ENCODE results near the gene USP17L27. TPM values are rescaled to one million over a fixed set of nuclear protein-coding genes. Genes with fewer than 3 reads are reported as not detected.
A peak's percentile ranks its signal among the peaks of the same experiment; 100 is the strongest.
"Not testable (repeated sequence)": the region's sequence is repeated elsewhere in the genome, so short reads cannot be mapped to it uniquely, and the experiment has no call there.

USP17L27 gene
- total RNA-seq (not detected), polyA plus RNA-seq (not detected), total RNA-seq (0 reads per million in 6 experiments)

- H3K4me3 Mint-ChIP-seq, DNase-seq, H3K36me3 Mint-ChIP-seq, H3K9me3 Mint-ChIP-seq, H3K4me1 Mint-ChIP-seq, ATAC-seq, H3K27me3 Mint-ChIP-seq, H3K27ac Mint-ChIP-seq, POLR2A ChIA-PET: not testable (repeated sequence)
These were observed at the start of gene USP17L27 for GRCh38 chr4:9343848-9344247. Gene USP17L27, plus strand, starts transcription at chr4:9344148. Its CDS starts 0 bp downstream, at chr4:9344148.

GRCh38 chr4:9324191-9324590 is 19.8 kb upstream of the USP17L27 start:
- DNase-seq, result peak in 4 of 10 donors; percentile 0 to 9 (median 4)
- H3K36me3 Mint-ChIP-seq, ATAC-seq, POLR2A ChIA-PET, H3K4me1 Mint-ChIP-seq, H3K27ac Mint-ChIP-seq, H3K9me3 Mint-ChIP-seq, H3K27me3 Mint-ChIP-seq, H3K4me3 Mint-ChIP-seq: not testable (repeated sequence)

GRCh38 chr4:9324865-9325264 is 19.1 kb upstream of the USP17L27 start, which contains the start of gene USP17L24:
Gene USP17L24, plus strand, starts transcription at chr4:9325165. Its CDS starts 0 bp downstream, at chr4:9325165.
- POLR2A ChIA-PET, H3K27ac Mint-ChIP-seq, H3K4me3 Mint-ChIP-seq, H3K36me3 Mint-ChIP-seq, H3K4me1 Mint-ChIP-seq, ATAC-seq, H3K27me3 Mint-ChIP-seq, H3K9me3 Mint-ChIP-seq, DNase-seq: not testable (repeated sequence)

GRCh38 chr4:9329611-9330010 is 14.3 kb upstream of the USP17L27 start, which contains the start of gene USP17L25:
Gene USP17L25, plus strand, starts transcription at chr4:9329911. Its CDS starts 0 bp downstream, at chr4:9329911.
- H3K4me1 Mint-ChIP-seq, ATAC-seq, H3K27ac Mint-ChIP-seq, H3K36me3 Mint-ChIP-seq, H3K9me3 Mint-ChIP-seq, POLR2A ChIA-PET, DNase-seq, H3K4me3 Mint-ChIP-seq, H3K27me3 Mint-ChIP-seq: not testable (repeated sequence)

GRCh38 chr4:9334358-9334757 is 9.6 kb upstream of the USP17L27 start, which contains the start of gene USP17L26:
Gene USP17L26, plus strand, starts transcription at chr4:9334658. Its CDS starts 0 bp downstream, at chr4:9334658.
- POLR2A ChIA-PET, H3K4me1 Mint-ChIP-seq, DNase-seq, ATAC-seq, H3K27me3 Mint-ChIP-seq, H3K36me3 Mint-ChIP-seq, H3K9me3 Mint-ChIP-seq, H3K4me3 Mint-ChIP-seq, H3K27ac Mint-ChIP-seq: not testable (repeated sequence)

- ATAC-seq, H3K4me1 Mint-ChIP-seq, H3K27ac Mint-ChIP-seq, H3K4me3 Mint-ChIP-seq, H3K9me3 Mint-ChIP-seq, DNase-seq, POLR2A ChIA-PET, H3K27me3 Mint-ChIP-seq, H3K36me3 Mint-ChIP-seq: not testable (repeated sequence)
These were observed 4.8 kb upstream of the USP17L27 start, which contains the start of gene USP17L5 for GRCh38 chr4:9339103-9339502. Gene USP17L5, plus strand, starts transcription at chr4:9339403. Its CDS starts 0 bp downstream, at chr4:9339403.

- H3K27ac Mint-ChIP-seq, H3K4me3 Mint-ChIP-seq, H3K27me3 Mint-ChIP-seq, DNase-seq, H3K9me3 Mint-ChIP-seq, ATAC-seq, H3K36me3 Mint-ChIP-seq, H3K4me1 Mint-ChIP-seq, POLR2A ChIA-PET: not testable (repeated sequence)
These were observed 4.6 kb downstream of the USP17L27 start, which contains the start of gene USP17L28 for GRCh38 chr4:9348593-9348992. Gene USP17L28, plus strand, starts transcription at chr4:9348893. Its CDS starts 0 bp downstream, at chr4:9348893.

- H3K27me3 Mint-ChIP-seq, H3K4me3 Mint-ChIP-seq, H3K27ac Mint-ChIP-seq, POLR2A ChIA-PET, H3K9me3 Mint-ChIP-seq, ATAC-seq, H3K4me1 Mint-ChIP-seq, H3K36me3 Mint-ChIP-seq: not testable (repeated sequence)
- peak in 1 of 10 donors; percentile 4 for DNase-seq
These were observed 6.9 kb downstream of the USP17L27 start for GRCh38 chr4:9350866-9351265.

- H3K9me3 Mint-ChIP-seq, H3K27me3 Mint-ChIP-seq, H3K36me3 Mint-ChIP-seq: not testable (repeated sequence)
These were observed 9.4 kb downstream of the USP17L27 start, which contains the start of gene USP17L29 for GRCh38 chr4:9353338-9353737. Gene USP17L29, plus strand, starts transcription at chr4:9353638. Its CDS starts 0 bp downstream, at chr4:9353638.

GRCh38 chr4:9362829-9363228 is 18.9 kb downstream of the USP17L27 start, which contains the start of gene USP17L30:
Gene USP17L30, plus strand, starts transcription at chr4:9363129. Its CDS starts 0 bp downstream, at chr4:9363129.
- POLR2A ChIA-PET, H3K4me3 Mint-ChIP-seq, H3K4me1 Mint-ChIP-seq, H3K9me3 Mint-ChIP-seq, ATAC-seq, H3K27me3 Mint-ChIP-seq, H3K27ac Mint-ChIP-seq, DNase-seq, H3K36me3 Mint-ChIP-seq: not testable (repeated sequence)

More at GRCh38 chr4:9353338-9353737, 9.4 kb downstream of the USP17L27 start, which contains the start of gene USP17L29:
- H3K27ac Mint-ChIP-seq, POLR2A ChIA-PET, H3K4me1 Mint-ChIP-seq, DNase-seq, H3K4me3 Mint-ChIP-seq, ATAC-seq: not testable (repeated sequence)

- H3K36me3 Mint-ChIP-seq, H3K9me3 Mint-ChIP-seq, POLR2A ChIA-PET, DNase-seq, H3K4me1 Mint-ChIP-seq, H3K27ac Mint-ChIP-seq, H3K27me3 Mint-ChIP-seq, ATAC-seq: not testable (repeated sequence)
- H3K4me3 Mint-ChIP-seq, result peak overlapping the region in 4 of 10 donors; percentile 4 to 16 (median 10)
These were observed 35.9 kb downstream of the USP17L27 start for GRCh38 chr4:9379881-9380280.

GRCh38 chr4:9381012-9381534 is 37.1 kb downstream of the USP17L27 start:
- DNase-seq (peak; percentile 21 to 64 (median 58)), ATAC-seq (peak; percentile 48 to 53)
- H3K27ac Mint-ChIP-seq, POLR2A ChIA-PET, H3K36me3 Mint-ChIP-seq, H3K4me1 Mint-ChIP-seq, H3K27me3 Mint-ChIP-seq, H3K9me3 Mint-ChIP-seq: not testable (repeated sequence)
- H3K4me3 Mint-ChIP-seq, result peak overlapping the region in 9 of 10 donors; percentile 12 to 73 (median 57)

- ATAC-seq (no peak), DNase-seq (no peak)
- peaks cover 0 to 3% (median under 1%) of the 10 kb centered on the region in 4 donors for H3K4me1 Mint-ChIP-seq
- H3K27ac Mint-ChIP-seq, result no peak overlapping the region
- H3K36me3 Mint-ChIP-seq, result no peaks in the 10 kb centered on the region
- POLR2A ChIA-PET, result no interaction called here
- H3K27me3 Mint-ChIP-seq, result peaks cover 0 to 5% (median 0%) of the 10 kb centered on the region in 5 donors
- H3K4me3 Mint-ChIP-seq, result no peak overlapping the region
- H3K9me3 Mint-ChIP-seq, result no peaks in the 10 kb centered on the region
These were observed 40.2 kb downstream of the USP17L27 start for GRCh38 chr4:9384126-9384525.

- ATAC-seq, DNase-seq, H3K27ac Mint-ChIP-seq, H3K4me1 Mint-ChIP-seq, H3K4me3 Mint-ChIP-seq, H3K36me3 Mint-ChIP-seq, POLR2A ChIA-PET, H3K9me3 Mint-ChIP-seq, H3K27me3 Mint-ChIP-seq: not testable (repeated sequence)
These were observed 45.1 kb downstream of the USP17L27 start for GRCh38 chr4:9389001-9389400.
